A673 (cell line): ENCODE results near the gene DENND1A. TPM values are rescaled to one million over a fixed set of nuclear protein-coding genes. Genes with fewer than 3 reads are reported as not detected.

Experiments used
- BruUV-seq: library from RNA; stranded (reverse); fragments of 400-500 nt; replicated peaks from 2 replicates; lab custom pipeline; 2021; lab: Mats Ljungman, UMichigan
- CTCF ChIA-PET: fragments of 300-600 bp; sonication (Branson Sonifier 250); formaldehyde crosslinking; loops from one replicate; lab custom pipeline; 2022; ENCODE audit warnings: antibody characterized with exemption; lab: Charles Lee
- POLR2A ChIA-PET: fragments of 300-600 bp; sonication (Branson Sonifier 250); formaldehyde crosslinking; loops from one replicate; lab custom pipeline; 2022; ENCODE audit warnings: antibody characterized with exemption; ENCODE audit not compliant: low non-redundant PET; lab: Charles Lee
- DNase-seq: peaks from one replicate; pipeline ENCODE4 v3.0.0-alpha.2; 2015; ENCODE audit warnings: low spot score
- H3K27ac ChIP-seq: fragments of 200-600 bp; sonication (generic); 2 replicates; pipeline ENCODE4 v1.5.1; 2016; ENCODE audit warnings: mixed run types, low read depth, mild to moderate bottlenecking, mixed read lengths, antibody characterized with exemption, low read length; ENCODE audit not compliant: poor library complexity, severe bottlenecking
- H3K27me3 ChIP-seq: fragments of 200-600 bp; sonication (generic); replicated peaks from 2 replicates; pipeline ENCODE4 v1.6.1; 2017; ENCODE audit warnings: mixed run types, low read depth, mild to moderate bottlenecking, mixed read lengths, antibody characterized with exemption, low read length; ENCODE audit not compliant: insufficient read depth, poor library complexity
- H3K36me3 ChIP-seq: fragments of 200-600 bp; sonication (generic); 2 replicates; pipeline ENCODE4 v1.6.1; 2016; ENCODE audit warnings: mixed run types, mild to moderate bottlenecking, mixed read lengths, antibody characterized with exemption, low read length; ENCODE audit not compliant: insufficient read depth, poor library complexity, severe bottlenecking
- H3K4me1 ChIP-seq: fragments of 200-600 bp; sonication (generic); 2 replicates; pipeline ENCODE4 v1.6.1; 2017; ENCODE audit warnings: mixed run types, mild to moderate bottlenecking, mixed read lengths, antibody characterized with exemption, low read length; ENCODE audit not compliant: insufficient read depth, poor library complexity, severe bottlenecking
- H3K4me3 ChIP-seq: fragments of 200-600 bp; sonication (generic); 2 replicates; pipeline ENCODE4 v1.5.1; 2016; ENCODE audit warnings: low read depth, mixed run types, mild to moderate bottlenecking, mixed read lengths, low read length; ENCODE audit not compliant: poor library complexity, severe bottlenecking
- H3K9me3 ChIP-seq: fragments of 200-600 bp; sonication (generic); 2 replicates; pipeline ENCODE4 v1.6.1; 2016; ENCODE audit warnings: mixed run types, low read depth, mild to moderate bottlenecking, mixed read lengths, antibody characterized with exemption, low read length; ENCODE audit not compliant: poor library complexity, severe bottlenecking
- CTCF ChIP-seq: fragments of 300-800, 200-600 bp; sonication (generic); conservative IDR thresholded peaks from 2 replicates; pipeline ENCODE4 v1.5.1; 2017; ENCODE audit warnings: low read depth, mild to moderate bottlenecking, antibody characterized with exemption, low read length, moderate library complexity, mixed read lengths
- EZH2 ChIP-seq: fragments of 200-600 bp; sonication (generic); IDR thresholded peaks from 2 replicates; pipeline ENCODE4 v1.6.1; 2017; ENCODE audit warnings: borderline replicate concordance, low read depth, mild to moderate bottlenecking, mixed read lengths, antibody characterized with exemption, low read length; ENCODE audit not compliant: poor library complexity, severe bottlenecking
- intact Hi-C: fragments of 100-400 bp; cut with micrococcal nuclease; formaldehyde crosslinking; loops from one replicate; pipeline ENCODE4 v1.10.0; 2022; ENCODE audit not compliant: unreplicated experiment
- total RNA-seq: library from RNA; stranded (reverse); gene quantifications from 2 replicates; pipeline ENCODE4 v1.2.3, GENCODE V29; 2021

The DENND1A gene
- total RNA-seq, 1 experiment from 2014 or later: 12.0 TPM

- no peak for DNase-seq
- Histone ChIP-seq H3K36me3 (no peaks in the 10 kb centered on the region), H3K27ac (no peak overlapping the region), H3K4me3 (no peak overlapping the region), H3K27me3 (no peaks in the 10 kb centered on the region), H3K9me3 (no peaks in the 10 kb centered on the region), H3K4me1 (no peaks in the 10 kb centered on the region)
- POLR2A ChIA-PET: no interaction called here
- no peak for TF ChIP-seq CTCF
- no peak for TF ChIP-seq EZH2
- CTCF ChIA-PET: no interaction called here
- intact Hi-C loops: no loop called here
- no TSS peak for BruUV-seq
Observed at GRCh38 chr9:123676869-123677268, 253.1 kb downstream of the DENND1A start.

DNA sequence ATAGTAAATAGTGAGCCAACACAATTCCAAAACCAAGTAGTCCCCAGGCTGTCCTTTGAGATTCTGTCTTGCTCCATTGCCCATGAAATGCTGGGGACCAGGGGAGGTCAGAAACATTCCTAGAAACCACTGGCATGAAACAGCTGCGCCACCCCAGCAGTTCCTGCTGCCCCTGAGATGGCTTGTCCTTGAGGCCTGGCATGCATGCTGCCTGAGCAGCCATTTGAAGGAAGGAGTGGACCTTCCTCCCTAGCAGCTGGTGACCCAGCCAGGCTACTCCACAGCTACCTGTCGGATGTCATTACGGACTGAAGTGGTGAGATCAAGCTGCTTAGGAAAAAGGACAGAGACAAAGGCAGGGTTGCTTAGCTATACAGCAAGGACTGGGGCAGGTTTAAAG, 260.6 kb downstream of the DENND1A start:
- no peaks in the 10 kb centered on the region for H3K4me1 ChIP-seq
- H3K27ac ChIP-seq: no peak overlapping the region
- H3K36me3 ChIP-seq: no peaks in the 10 kb centered on the region
- DNase-seq: no peak
- H3K27me3 ChIP-seq: no peaks in the 10 kb centered on the region
- H3K9me3 ChIP-seq: no peaks in the 10 kb centered on the region
- no peak for TF ChIP-seq CTCF
- no peak for TF ChIP-seq EZH2
- H3K4me3 ChIP-seq: no peak overlapping the region
- no TSS peak for BruUV-seq
- POLR2A ChIA-PET: no interaction called here
- CTCF ChIA-PET: no interaction called here
- intact Hi-C loops: no loop called here

DNA sequence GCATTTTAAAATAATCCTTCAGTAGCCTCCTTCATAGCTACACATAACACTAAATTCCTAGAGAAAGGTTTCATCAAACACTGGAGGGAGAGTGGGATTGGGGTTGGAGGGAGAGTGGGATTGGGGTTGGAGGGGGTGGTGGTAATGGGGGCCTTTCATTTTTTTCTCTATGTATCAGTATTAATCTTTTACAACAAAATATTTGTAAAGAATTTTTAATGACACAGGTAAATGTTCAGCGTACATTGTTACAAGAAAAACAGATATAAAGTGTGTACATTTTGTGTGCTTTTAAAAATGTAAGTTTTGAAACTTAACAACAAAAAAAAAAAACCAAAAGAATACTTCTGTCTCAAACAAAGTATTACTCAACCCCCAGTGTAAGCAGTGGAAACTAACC, 266.4 kb downstream of the DENND1A start:
- intact Hi-C loops: no loop called here
- H3K9me3 ChIP-seq: no peaks in the 10 kb centered on the region
- ChIA-PET CTCF (no interaction called here), POLR2A (no interaction called here)
- BruUV-seq: no TSS peak
- no peak overlapping the region for H3K27ac ChIP-seq
- H3K36me3 ChIP-seq: no peaks in the 10 kb centered on the region
- DNase-seq: no peak
- H3K4me3 ChIP-seq: no peak overlapping the region
- H3K4me1 ChIP-seq: peaks cover 9% of the 10 kb centered on the region
- no peak for TF ChIP-seq EZH2
- no peak for TF ChIP-seq CTCF
- no peaks in the 10 kb centered on the region for H3K27me3 ChIP-seq
